ENCODE data around the gene SH3YL1.

Gene SH3YL1

DNA sequence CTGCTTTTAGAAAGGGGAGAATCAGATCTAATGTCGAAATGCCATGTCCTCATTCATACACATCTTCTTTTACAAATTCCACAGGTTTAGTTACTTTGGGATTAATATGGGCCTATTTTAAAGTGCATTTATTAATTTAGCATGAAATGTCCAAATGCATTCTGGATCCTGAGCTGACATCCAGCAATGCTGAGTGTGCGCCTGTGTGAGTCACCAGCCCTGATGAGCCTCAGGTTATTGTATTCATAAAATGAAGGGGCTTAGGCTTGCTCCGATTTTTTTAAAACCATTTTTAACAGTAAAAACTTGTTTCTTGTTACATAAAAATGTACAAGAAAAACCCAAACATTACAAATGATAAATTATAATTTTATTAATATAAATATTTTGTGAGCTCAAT, 94.1 kb downstream of the SH3YL1 start:
- FAIRE-seq (no peak), DNase-seq (ENCODE audit: insufficient read length) (no peak)
- no peak for TF ChIP-seq POLR2A (IDR thresholded peaks at IDR 0.05; ENCODE audit: low read depth, low read length)
- no peak for TF ChIP-seq POLR2AphosphoS5 (IDR thresholded peaks at IDR 0.05; ENCODE audit: low read depth, low read length)
- TF ChIP-seq TAF1 (IDR thresholded peaks at IDR 0.05; ENCODE audit: borderline replicate concordance, low read depth, low read length) = no peak
